GM19099 (cell line): ENCODE results near the gene COPA.

Experiments
- POLR2A ChIP-seq: IDR thresholded peaks from 3 replicates; pipeline ENCODE4 v1.6.1; 2011; ENCODE audit warnings: low read depth; ENCODE audit not compliant: insufficient read length; ENCODE audit errors: extremely low read depth

COPA gene

DNA sequence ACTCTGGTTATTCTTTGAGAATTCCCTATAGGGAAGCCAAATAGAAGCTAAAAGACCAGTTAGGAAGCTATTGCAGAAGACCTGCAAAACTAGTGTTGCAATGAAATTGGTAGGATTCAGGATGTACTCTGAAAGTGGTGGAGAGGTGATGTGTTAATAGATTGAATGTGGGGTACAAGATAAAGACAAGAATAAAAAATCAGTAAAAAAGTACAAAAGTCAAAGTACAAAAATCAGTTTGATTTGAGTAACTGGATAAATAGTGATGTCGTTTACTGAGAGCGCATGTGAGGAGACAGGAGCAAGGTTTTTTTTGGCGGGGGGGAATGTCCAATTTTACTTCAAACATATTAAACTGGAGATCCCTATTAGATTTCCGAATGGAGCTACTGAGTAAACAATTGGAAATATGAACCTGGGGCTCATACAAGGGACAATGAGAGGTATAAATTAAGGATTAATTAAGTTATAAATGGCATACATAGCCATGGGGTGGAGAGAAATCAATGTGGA lies 78.2 kb downstream of the COPA start:
- no peak for TF ChIP-seq POLR2A

DNA sequence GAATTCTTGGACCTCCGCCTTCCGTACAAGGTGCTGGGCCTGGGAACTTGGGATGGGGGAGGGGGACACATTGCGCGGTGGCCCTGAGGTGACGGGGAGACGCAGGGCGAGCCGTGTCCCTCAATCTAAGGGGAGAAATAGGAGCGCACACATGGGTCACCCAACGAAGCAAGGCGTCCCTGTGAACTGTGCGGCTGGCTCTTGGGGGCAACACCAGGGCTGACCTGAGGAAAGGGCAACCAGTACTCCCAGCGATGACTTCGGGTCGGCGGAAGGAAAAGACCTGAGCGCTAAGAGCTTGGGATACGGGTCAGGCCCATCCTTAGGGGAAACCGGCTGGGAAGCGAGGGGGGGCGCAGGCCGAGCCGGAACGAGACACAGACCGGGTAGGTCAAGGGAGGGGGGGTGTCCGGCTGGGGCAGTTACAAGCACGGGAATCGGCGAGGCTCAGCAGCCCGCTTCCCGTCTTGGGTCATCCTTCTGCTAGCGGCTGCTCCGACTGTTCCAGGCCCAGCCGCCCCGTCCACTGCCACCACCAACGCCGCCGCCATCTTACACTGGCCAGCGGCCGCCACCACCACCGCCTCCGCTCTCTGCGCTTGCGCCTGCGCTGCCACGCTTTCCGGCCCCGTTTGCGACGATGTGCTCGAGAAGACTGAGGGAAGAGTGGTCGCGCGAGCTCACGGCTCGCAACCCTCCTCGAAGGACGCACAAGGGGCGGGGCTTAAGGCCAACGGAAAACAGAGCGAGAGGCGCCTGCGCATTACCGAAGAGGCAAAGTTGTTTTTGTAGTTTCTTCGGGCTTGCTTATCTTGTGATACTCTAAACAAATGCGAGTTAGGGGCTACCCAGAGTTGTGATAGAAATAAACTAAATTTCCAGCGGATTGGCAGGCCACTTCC lies 80.9 kb downstream of the COPA start, which contains the start of gene DCAF8:
DCAF8 (minus strand) TSS at position 657 of the 902 bp plus-strand sequence. CDS start 18,541 bp downstream, outside the sequence.
- peak; percentile 94 for TF ChIP-seq POLR2A

DNA sequence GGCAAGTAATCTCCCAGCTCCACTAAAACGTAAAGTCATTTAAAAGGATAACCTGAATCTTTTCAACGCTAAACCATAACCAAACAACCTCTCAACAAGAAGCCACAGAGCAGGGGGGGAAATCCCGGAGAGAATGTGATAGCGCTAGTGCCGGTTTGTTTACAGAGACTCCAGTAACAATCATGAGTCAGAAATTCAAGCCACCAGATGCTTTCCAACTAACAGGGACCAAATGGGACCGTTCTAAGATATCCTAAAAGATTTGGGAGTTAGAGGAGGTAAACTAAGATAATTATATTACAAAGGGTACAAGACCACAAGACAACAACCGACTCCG lies 81.5 kb downstream of the COPA start:
- no peak for TF ChIP-seq POLR2A

DNA sequence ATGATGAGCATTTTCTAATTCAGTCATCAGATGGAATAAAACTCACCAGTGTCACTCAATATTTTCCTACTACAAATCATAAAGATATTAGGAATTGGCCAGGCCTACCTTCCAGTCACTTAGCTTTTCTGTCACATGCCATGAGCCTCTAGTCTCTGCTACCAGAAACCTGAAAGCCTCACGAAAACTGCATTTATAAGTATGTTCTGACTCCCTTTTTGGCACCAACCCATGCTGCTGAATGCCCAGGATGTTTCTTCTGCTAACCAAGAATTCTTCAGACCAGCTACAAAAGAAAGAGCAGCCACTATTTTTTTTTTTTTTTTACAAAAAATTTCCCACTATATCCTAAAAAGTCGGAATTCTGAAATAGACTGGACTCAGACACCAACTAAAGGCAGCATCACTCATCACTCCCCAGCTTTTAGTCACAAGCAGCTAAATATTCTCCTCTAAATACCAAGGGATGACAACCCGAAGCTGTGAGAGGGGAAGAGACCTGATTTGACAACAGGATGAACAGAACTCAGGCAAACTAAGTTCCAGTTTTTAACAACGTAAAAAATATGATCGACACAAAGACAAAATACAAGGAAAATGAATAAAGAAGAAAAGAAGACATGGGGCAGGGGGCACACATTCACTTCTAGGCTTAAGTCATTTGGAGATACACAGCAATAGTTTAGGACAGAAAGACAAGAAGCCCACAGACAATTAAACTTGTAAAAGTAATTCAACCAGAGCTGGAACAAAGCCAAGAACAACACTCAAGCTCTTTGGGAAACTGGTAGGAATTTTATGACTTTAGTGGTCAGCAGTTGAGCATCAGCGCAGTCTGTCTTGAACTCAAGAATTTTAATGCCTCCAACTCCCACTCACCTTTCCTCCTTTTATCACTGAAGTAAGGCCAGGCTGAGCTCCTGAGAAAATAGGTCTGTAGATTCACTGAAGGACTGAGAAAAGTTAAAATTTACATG lies 82.4 kb downstream of the COPA start:
- TF ChIP-seq POLR2A: no peak

DNA sequence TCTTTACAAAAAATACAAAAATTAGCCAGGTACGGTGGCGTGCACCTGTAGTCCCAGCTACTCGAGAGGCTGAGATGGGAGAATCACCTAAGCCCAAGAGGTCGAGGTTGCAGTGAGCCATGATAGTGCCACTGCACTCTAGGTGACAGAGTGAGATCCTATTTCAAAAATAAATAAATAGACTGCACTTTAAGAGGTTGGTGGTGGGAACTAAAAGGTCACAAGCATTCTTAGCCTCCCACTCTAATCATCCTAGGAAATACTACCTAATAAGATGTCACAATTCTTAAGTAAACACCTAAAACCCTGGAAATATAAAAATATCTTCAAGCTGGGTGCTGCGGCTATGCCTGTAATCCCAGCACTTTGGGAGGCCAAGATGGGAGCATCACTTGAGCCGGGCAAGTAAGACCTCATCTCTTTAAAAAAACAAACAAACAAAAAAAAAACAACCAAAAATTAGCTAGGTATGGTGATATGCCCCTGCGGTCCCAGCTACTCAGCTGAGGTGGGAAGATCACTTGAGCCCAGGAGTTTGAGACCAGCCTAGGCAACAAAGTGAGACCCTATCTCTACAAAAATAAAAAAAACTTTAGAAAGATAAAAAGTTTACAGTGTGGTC lies 84.8 kb downstream of the COPA start:
- no peak for TF ChIP-seq POLR2A

DNA sequence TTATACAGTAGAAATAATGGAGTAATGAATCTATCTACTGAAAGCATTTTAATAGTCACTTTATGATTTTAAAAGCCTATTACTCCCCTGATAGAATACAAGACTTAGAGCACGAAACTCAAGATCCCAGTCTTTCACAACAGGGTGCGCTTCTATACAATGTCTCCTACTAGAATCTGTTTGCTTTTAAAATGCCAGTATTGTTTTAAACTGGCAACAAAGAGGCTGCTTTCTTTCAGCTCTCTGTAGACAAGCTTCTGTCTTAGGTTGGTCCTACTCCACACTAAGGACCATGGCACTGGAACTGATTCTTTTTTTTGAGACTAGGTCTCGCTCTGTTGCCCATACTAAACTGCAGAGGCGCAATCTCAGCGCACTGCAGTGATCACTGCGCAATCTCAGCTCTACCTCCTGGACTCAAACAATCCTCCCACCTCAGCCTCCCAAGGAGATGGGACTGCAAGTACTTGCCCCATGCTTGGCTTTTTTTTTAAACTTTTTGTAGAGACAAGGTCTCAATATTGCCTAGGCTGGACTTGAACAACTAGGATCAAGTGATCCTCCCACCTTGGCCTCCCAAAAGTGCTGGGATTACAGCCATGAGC lies 85.5 kb downstream of the COPA start:
- TF ChIP-seq POLR2A: no peak

DNA sequence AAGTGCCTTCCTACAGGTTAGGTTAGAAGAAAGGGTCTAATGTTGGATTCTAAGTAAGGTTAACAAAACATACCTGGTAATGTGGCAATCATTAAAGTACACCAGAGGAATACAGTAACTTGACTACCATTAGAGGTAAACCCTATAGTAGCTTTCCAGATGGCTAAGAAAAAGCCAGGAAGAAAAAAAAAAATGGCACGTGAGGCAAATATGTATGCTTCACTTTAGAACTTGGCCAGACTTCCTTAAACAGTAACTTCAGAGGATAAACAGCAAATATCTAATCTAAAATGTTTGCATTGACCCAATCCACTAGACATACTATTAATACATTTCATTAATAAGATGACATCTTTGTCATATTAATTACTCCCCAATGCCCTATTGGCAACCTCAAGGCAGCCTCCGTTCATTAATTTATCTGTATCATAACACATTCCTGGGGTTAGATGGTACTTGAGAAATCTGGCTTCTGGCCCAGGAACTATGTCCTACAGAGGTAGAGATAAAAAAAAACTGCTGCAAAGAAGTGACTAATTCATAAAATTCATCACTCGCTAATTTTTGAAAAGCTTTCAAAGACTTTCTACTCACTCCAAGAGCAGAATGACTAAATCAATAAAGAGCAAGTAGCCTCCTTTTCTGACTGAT lies 86.5 kb downstream of the COPA start:
- TF ChIP-seq POLR2A: no peak

DNA sequence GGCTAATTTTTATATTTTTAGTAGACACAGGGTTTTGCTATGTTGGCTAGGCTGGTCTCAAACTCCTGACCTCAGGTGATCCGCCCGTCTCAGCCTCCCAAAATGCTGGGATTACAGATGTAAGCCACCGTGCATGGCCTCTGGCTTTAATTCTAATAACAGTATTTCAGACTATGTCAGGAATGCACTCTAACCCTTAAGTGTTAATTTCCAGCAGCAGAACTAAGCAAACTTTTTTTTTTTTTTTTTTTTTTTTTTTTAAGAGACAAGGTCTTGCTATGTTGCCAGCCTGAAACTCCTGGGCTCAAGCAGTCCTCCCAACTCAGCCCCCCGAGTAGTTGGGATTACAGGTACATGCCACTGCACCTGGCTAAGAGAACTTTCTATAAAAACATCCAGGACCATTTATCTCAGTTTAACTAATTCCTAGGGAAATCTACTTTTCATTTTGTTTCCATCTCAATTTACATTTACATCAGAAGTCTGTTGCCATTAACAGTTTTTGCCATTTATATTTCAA lies 87.2 kb downstream of the COPA start:
- TF ChIP-seq POLR2A: no peak

DNA sequence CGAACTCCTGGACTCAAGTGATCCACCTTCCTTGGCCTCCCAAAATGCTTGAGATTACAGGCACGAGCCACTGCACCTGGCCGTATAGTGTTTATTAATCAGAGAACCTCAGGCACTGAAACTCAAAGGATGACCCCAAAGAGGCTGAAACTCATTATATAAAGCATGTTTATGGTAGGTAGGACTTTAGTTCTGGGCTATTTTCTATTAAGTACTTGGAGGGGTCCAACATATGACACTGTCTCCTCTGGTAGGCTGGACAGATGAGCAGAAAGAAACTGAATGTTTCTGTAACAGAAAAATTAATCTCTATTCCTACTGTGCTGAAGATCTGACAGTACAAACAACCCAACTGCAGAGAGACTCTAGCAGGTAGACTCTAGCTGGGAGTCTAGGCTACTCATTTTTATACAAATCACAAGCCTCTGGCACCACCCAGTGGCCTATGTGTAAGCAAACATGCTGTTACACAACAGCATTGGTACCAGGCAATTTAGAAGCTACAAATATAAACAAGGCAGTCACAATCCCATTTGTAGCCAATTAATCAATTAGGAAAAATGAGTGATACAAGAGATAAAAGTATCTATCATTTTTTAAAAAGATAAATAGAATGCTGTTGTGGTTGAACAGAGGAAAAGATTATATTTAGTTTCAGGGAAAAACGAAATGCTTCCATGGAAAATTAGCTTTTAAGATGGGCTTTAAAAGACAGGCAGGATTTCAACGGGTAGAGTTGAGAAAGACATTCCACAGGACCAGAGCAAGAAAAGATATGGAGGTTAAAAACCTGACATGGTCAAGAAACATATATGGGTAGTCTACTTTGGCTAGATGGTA lies 91.1 kb downstream of the COPA start:
- no peak for TF ChIP-seq POLR2A

DNA sequence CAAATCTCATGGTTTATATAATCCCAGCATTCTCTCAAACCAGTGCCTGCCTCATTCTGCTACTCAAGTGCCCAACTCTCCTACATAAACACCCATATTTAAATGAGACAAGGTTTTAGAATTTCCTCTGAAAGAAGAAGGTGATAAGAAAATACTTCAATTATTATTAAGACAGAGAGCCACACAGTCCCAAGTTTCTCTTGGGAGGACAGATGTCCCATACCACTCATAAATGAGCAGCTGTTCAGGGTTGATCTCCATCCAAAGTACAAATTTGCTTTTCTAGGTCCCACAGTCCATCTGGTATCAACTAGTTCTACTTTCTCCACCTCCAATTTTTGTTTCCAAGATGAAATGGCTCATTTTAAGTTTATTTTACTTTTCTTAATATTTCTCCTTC lies 92.0 kb downstream of the COPA start:
- no peak for TF ChIP-seq POLR2A

DNA sequence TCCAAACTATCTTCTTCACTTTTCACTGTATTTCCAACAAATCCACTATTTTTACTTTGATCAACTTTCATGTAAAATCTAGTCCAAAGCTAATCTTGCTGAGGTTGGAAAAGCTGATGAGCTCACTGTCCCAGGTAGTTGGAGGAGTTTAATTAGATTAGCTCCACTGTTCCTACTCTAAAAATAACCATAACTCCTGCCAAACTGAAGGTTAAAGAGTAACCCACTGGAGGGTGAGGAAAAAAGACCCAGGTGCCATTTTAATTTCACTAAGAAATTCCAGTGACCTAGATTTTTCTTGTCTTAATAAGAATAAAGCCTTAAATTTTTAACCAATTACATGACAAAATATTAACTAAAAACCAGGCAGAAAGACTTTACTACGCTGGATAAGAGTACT lies 96.0 kb downstream of the COPA start:
- TF ChIP-seq POLR2A: no peak

DNA sequence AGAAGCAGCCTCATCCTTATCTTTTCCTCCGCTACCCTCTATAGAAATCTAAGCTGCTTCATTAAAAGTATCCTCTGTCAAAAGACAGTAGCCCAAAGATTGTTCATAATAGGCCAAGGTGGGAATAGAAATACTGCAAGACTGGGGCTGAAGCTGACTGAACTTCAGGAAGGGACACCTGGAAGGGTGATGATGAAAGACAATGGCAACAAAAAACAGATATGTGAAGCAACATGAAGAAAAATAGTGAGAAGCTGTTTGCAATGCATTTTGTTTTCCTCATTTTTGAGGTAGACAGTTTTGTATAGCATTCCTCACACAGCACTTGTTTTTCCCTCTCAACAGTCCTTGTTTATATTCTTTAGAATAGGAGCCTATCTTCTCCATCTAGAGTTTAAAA lies 97.6 kb downstream of the COPA start:
- no peak for TF ChIP-seq POLR2A

DNA sequence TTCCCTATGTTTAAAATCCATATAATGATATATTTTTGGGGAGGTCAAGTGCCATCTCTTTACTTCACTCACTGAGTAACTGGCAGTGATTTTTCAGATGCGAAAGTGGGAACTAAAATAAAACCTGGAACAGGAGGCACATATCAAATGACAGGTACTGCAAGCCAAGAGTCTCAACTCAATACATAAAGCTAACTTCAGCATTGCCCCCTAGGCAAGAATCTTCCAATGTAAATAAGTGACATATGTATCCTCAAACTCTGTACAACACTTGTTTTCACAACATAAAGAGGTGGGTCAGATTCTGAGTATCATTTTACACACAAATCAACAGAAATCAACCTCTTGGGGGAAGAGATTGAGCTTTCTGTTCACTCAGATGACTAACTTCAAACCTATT lies 98.8 kb downstream of the COPA start:
- no peak for TF ChIP-seq POLR2A
